ENCODE results near the gene PDE10A.

Gene PDE10A

DNA sequence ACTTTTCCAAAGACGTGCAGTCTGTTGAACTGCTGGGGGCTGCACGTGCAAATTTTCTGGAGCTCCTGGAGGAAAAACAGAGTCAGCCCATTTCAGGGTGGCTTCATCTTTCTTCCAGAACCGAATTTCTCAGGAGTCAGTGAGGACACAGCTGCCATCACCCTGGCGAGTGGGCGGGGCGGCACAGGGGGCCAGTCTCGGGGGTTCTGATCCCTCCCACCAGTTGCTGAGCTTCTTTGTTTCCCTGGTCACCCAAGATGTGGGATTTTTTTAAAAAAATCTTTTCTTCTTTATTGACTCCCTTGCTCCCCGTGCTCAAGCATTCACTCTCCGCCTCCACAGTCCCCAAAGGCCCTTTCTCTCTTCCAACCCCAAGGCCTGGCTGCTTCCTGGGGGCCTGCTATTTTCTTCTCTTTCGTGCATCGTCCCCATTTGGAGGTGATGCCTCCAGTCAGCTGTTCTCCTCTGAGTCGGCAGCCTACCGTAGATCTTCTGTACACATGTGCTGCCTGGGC lies 362.6 kb downstream of the PDE10A start:
- DNase-seq (ENCODE audit: low spot score in 2 of 2) = no peak
- Histone ChIP-seq H3K36me3 (replicated peaks) (no peaks in the 10 kb centered on the region), H3K27me3 (ENCODE audit: low read depth) (no peaks in the 10 kb centered on the region), H3K4me1 (no peaks in the 10 kb centered on the region), H3K9me3 (no peaks in the 10 kb centered on the region), H3K4me3 (no peak overlapping the region)
- in situ Hi-C loops (cut with MboI; ENCODE audit: low sequenced_read_pairs) = no loop called here

DNA sequence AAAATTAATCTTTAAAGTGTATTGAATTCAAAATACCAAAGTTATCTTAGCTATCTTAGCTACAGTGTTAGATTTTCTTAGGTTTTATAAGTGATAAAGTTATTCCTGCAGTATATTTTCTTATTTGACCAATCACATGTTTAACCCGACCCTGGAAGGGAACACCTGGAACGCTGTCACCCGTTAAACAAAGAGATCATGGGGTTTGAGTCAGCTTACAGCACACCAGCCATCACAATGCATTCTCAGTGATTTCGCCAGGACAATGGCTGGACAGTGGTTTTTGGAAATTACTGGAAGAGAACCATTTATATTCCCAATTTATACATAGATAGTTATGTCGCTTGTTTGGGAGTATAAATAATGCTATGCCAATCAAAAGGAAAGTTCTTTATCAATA lies 364.2 kb downstream of the PDE10A start:
- DNase-seq (ENCODE audit: low spot score in 2 of 2) = no peak
- in situ Hi-C loops (cut with MboI; ENCODE audit: low sequenced_read_pairs) = no loop called here

DNA sequence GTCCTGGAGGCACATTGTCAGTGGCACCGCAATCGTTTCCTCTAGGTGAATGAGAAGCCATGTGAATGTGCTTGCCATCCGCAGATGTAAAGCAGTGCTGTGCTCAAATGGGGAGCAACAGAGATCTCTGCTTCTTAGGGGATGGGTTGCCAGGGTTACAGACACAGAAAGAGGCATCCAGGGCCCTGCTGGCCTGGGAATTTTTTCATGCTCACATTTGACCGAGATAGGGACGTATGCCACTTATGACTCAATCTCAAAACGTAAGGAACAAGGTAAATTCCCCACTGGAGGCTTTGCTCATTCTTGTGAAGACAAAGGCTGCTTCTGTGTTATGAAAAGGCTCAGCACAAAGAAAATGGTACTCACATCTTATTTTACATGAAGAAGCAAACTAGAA lies 364.6 kb downstream of the PDE10A start:
- H3K27me3 ChIP-seq (ENCODE audit: low read depth) = no peaks in the 10 kb centered on the region
- no peak for DNase-seq (ENCODE audit: low spot score in 2 of 2)
- no peaks in the 10 kb centered on the region for H3K36me3 ChIP-seq (replicated peaks)
- H3K4me1 ChIP-seq = no peaks in the 10 kb centered on the region
- H3K4me3 ChIP-seq = no peak overlapping the region
- in situ Hi-C loops (cut with MboI; ENCODE audit: low sequenced_read_pairs) = no loop called here
- no peaks in the 10 kb centered on the region for H3K9me3 ChIP-seq

More for the DNA sequence above, 364.2 kb downstream of the PDE10A start:
- no peaks in the 10 kb centered on the region for H3K4me1 ChIP-seq
- H3K9me3 ChIP-seq = no peaks in the 10 kb centered on the region
- H3K36me3 ChIP-seq (replicated peaks) = no peaks in the 10 kb centered on the region
- H3K27me3 ChIP-seq (ENCODE audit: low read depth) = no peaks in the 10 kb centered on the region
- H3K4me3 ChIP-seq = no peak overlapping the region

DNA sequence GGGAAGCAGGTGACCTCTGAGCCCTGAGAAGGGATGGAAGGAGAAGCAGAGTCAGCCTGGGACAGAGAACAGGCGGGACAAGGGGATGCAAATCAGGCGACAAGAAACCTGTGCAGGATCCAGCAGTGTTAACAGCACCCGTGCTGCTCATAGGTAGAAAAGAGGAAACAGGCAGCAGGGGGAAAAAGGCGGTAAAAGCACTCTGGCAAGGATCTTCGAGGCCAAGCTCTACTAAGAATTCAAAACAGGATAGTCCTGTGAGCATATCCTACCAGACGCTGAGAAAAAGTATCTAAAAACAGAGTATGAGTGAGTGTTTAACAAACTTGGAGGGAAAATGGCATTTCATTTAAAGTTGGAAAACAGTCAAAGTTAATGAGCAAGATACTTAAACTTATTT lies 370.4 kb downstream of the PDE10A start:
- Histone ChIP-seq H3K4me1 (no peaks in the 10 kb centered on the region), H3K4me3 (no peak overlapping the region), H3K36me3 (replicated peaks) (no peaks in the 10 kb centered on the region), H3K9me3 (no peaks in the 10 kb centered on the region), H3K27me3 (ENCODE audit: low read depth) (no peaks in the 10 kb centered on the region)
- in situ Hi-C loops (cut with MboI; ENCODE audit: low sequenced_read_pairs) = no loop called here
- no peak for DNase-seq (ENCODE audit: low spot score in 2 of 2)

Data from HAP-1 (cell line).